Muscle of leg (tissue), 11 donors: ENCODE data around the gene VPS16. TPM values are rescaled to one million over a fixed set of nuclear protein-coding genes. Genes with fewer than 3 reads are reported as not detected.
A peak's percentile ranks its signal among the peaks of the same experiment; 100 is the strongest.
"Not testable (repeated sequence)": the region's sequence is repeated elsewhere in the genome, so short reads cannot be mapped to it uniquely, and the experiment has no call there.

Source experiments
- DNase-seq: peaks from one replicate; pipeline ENCODE4 v3.0.0; 2013
- H3K27ac ChIP-seq: one replicate; pipeline ENCODE4 v1.5.1; 2013; ENCODE audit warnings: mild to moderate bottlenecking, low read length, control low read depth
- H3K27me3 ChIP-seq: one replicate; pipeline ENCODE4 v1.6.1; 2013; ENCODE audit warnings: low read length; ENCODE audit not compliant: control insufficient read depth, insufficient read depth
- H3K36me3 ChIP-seq: one replicate; pipeline ENCODE4 v1.6.1; 2013; ENCODE audit warnings: low read length; ENCODE audit not compliant: control insufficient read depth, insufficient read depth
- H3K4me1 ChIP-seq: one replicate; pipeline ENCODE4 v1.6.1; 2013; ENCODE audit warnings: low read length; ENCODE audit not compliant: control insufficient read depth, insufficient read depth
- H3K4me3 ChIP-seq: one replicate; pipeline ENCODE4 v1.5.1; 2013; ENCODE audit warnings: low read length, control low read depth
- H3K9me3 ChIP-seq: replicated peaks from 2 replicates; pipeline ENCODE4 v1.6.1; 2013; ENCODE audit warnings: low read depth, low read length; ENCODE audit not compliant: control insufficient read depth
- WGBS: methylation state at CpG from one replicate; pipeline ENCODE4 v1.1.5; 2013; ENCODE audit warnings: missing lambda C conversion rate; ENCODE audit not compliant: insufficient coverage; 5-methylcytosine and 5-hydroxymethylcytosine counted together
- polyA plus RNA-seq, 8 donors: library from polyadenylated mRNA; unstranded; fragments of 120-200 nt; gene quantifications; one replicate each; pipeline versions ENCODE4 v1.2.1 to v1.2.3, GENCODE V29; 2013; ENCODE audit warnings: inconsistent platforms in 1 of 8, low replicate concordance in 1 of 8; ENCODE audit not compliant: insufficient read length in 8 of 8, insufficient read depth in 1 of 8
- total RNA-seq: library from RNA; stranded (reverse); fragments of 120-200 nt; gene quantifications from one replicate; pipeline ENCODE4 v1.2.4, GENCODE V29; 2013

The VPS16 gene
- total and polyA plus RNA-seq, 9 donors: 21.5 to 28.9 (median 23.7) TPM

DNA sequence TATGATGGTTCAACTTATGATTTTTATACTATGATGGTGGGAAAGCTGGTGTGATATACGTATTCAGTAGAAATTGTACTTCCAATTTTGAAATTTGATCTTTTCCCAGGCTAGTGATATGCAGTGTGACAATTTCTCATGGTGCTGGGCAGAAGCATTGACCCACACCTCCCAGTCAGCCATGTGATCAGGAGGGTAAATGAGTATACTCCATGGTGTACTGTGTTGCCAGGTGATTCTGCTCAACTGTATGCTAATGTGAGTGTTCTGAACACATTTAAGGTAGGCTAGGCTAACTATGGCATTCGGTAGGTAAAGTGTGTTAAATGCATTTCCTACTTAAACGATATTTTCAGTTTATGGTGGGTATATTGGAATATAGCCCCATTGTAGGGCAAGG, 51.8 kb downstream of the VPS16 start:
- Histone ChIP-seq H3K4me3 (no peak overlapping the region), H3K4me1 (no peaks in the 10 kb centered on the region), H3K27ac (no peak overlapping the region), H3K36me3 (no peaks in the 10 kb centered on the region), H3K27me3 (no peaks in the 10 kb centered on the region), H3K9me3 (peaks cover 17% of the 10 kb centered on the region)
- 83% methylated on average over 1 of the region's 3 CpGs for WGBS
- DNase-seq: no peak

DNA sequence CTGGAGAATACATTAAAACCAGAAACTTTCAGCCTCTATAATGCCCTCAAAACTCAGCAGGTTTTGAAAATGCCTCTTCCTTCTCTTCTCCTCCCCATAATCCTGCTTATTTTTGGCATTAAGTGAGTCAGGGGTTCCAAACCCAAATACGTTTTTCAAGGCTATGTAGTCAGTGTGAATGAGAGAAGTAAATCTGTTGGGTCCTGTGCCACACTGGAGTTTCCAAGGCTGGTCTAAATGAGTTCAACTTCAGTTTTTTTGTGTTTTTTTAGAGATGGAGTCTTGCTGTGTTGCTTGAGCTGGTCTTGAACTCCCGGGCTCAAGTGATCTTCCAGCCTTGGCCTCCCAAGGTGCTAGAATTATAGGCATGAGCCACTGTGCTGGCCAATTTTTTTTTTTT, 53.7 kb downstream of the VPS16 start:
- WGBS: 83% methylated on average over 1 of the region's 2 CpGs
- DNase-seq: no peak

DNA sequence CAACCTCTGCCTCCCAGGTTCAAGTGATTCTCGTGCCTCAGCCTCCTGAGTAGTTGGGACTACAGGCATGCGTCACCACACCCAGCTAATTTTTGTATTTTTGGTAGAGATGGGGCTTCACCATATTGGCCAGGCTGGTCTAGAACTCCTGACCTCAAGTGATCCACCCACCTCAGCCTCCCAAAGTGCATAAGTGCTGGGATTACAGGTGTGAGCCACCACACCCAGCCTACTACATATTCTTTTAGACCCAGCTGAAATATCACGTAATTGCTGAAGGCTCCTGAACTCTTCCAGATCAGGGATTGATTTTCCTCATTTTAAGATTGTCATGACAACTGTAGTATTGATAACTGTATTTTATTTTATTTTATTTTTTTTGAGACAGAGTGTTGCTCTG, 54.6 kb downstream of the VPS16 start:
- not testable (repeated sequence) for H3K4me1 ChIP-seq, DNase-seq, H3K27ac ChIP-seq, H3K36me3 ChIP-seq, H3K4me3 ChIP-seq, H3K27me3 ChIP-seq
- peaks cover 17% of the 10 kb centered on the region for H3K9me3 ChIP-seq
- no CpG with 5 or more reads among the region's 3 CpGs for WGBS

More for the DNA sequence above, 53.7 kb downstream of the VPS16 start:
- H3K4me3 ChIP-seq: no peak overlapping the region
- peaks cover 17% of the 10 kb centered on the region for H3K9me3 ChIP-seq
- H3K27ac ChIP-seq: no peak overlapping the region
- no peaks in the 10 kb centered on the region for H3K36me3 ChIP-seq
- H3K4me1 ChIP-seq: no peaks in the 10 kb centered on the region
- H3K27me3 ChIP-seq: no peaks in the 10 kb centered on the region

DNA sequence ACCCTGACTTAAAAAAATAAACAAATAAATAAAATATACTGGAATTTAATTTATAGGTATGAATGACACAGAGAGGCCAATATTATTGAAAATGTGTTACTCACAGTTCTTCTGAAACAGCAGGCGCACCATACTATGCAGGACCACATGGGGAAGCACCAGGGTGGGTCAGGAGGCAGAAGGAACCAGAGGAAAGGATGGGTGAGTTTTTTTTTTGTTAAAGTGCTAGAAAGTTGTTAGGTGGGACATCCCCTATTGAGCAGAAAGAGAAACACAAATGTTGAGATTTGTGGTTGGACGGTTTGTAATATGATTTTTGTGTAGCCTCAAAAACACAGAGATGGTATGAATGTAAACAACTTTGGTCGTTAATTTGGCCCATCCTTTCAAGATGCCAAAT, 58.7 kb downstream of the VPS16 start:
- Histone ChIP-seq H3K4me1 (peaks cover 2% of the 10 kb centered on the region), H3K27me3 (no peaks in the 10 kb centered on the region), H3K36me3 (no peaks in the 10 kb centered on the region), H3K4me3 (no peak overlapping the region), H3K27ac (no peak overlapping the region), H3K9me3 (peaks cover 16% of the 10 kb centered on the region)
- no peak for DNase-seq
- 100% methylated on average over 1 of the region's 3 CpGs for WGBS

DNA sequence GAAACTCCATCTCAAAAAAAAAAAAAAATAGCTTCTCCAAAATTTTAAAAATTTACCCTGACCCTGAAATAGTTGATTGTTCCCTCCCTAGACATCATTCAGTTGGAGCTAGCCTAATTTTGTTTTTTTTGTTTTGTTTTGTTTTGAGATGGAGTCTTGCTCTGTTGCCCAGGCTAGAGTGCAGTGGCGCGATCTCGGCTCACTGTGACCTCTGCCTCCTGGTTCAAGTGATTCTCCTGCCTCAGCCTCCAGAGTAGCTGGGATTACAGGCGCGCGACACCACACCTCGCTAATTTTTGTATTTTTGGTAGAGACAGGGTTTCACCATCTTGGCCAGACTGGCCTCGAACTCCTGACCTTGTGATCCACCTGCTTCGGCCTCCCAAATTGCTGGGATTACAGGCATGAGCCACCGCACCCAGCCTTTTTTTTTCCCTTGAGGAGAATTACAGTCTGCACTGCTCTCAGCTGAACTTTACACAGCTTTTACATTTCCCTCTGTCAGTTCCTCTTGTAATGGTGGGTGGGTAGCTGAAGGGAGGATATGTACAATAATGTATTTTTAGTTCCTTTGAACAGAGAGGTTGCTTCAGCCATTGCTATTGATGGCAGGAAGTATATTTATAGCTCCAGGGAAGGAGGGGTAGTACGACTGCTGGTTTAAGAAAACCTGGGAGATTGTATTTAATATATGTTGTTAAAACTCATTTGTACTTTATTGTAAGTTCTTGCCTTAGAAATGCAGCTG, 60.5 kb downstream of the VPS16 start:
- Histone ChIP-seq H3K27ac (peak overlapping the region; percentile 59), H3K4me3 (no peak overlapping the region), H3K27me3 (no peaks in the 10 kb centered on the region), H3K36me3 (no peaks in the 10 kb centered on the region), H3K4me1 (peaks cover 2% of the 10 kb centered on the region), H3K9me3 (peaks cover 6% of the 10 kb centered on the region)
- WGBS: 96% methylated on average over 5 of the region's 11 CpGs
- DNase-seq: peak; percentile 57

DNA sequence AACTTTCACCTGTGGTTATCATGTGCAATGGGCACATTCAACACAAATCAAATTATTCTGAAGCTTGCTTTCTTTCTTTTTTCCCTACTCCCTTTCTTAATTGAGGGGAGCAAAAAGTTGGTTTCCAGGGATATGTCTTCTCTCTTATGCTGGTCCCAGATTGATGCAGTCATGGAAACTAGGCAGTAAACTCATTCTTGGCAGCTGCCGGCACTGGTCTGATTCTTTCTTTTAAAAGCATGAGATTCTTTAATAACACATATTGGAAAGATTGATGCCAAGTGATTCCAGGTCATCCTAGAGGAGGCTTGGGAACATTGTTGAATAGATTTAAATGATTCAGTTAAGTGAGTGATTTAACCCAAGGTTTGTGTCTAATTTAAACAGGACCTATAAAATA, 61.7 kb downstream of the VPS16 start:
- Histone ChIP-seq H3K36me3 (no peaks in the 10 kb centered on the region), H3K27me3 (no peaks in the 10 kb centered on the region), H3K4me3 (no peak overlapping the region), H3K27ac (peak overlapping the region; percentile 38), H3K4me1 (peaks cover 2% of the 10 kb centered on the region), H3K9me3 (no peaks in the 10 kb centered on the region)
- no CpG with 5 or more reads among the region's 1 CpG for WGBS
- DNase-seq: peak; percentile 83

DNA sequence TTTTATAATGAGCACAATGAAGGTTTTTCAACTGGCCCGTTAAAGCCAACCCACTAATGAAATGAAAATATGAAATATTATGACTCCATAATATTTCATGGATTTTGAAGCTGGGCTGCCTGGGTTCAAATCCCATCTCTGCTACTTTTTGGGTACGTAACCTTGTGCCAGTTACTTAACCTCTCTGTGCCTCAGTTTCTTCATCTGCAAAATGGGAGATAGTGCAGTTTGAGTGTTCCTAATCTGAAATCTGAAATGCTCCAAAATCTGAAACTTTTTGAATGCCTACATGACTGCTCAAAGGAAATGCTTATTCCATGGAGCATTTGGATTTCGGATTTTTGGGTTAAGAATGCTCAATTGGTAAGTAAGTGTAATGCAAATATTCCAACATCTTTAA, 62.3 kb downstream of the VPS16 start:
- no peak overlapping the region for H3K27ac ChIP-seq
- peaks cover 2% of the 10 kb centered on the region for H3K4me1 ChIP-seq
- H3K4me3 ChIP-seq: no peak overlapping the region
- H3K27me3 ChIP-seq: no peaks in the 10 kb centered on the region
- no peaks in the 10 kb centered on the region for H3K9me3 ChIP-seq
- no peaks in the 10 kb centered on the region for H3K36me3 ChIP-seq
- DNase-seq: no peak
- WGBS: no CpG with 5 or more reads among the region's 3 CpGs

DNA sequence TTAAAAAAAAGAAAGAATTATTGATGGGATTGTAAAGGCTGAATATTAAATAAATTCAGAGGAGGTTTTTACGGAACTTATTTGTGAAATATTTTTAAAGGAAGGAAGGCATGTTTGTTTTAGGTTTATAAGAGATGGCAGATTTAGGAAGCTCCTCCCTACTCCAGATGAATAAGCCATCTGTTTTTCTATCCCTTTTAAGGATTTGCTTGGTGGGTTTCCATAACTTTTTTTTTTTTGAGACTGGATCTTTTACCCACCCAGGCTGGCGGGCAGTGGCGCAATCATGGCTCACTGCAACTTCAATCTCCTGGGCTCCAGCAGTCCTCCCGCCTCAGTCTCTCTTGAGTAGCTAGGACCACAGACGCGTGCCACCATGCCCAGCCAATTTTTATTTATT, 63.1 kb downstream of the VPS16 start:
- no peak overlapping the region for H3K27ac ChIP-seq
- WGBS: 100% methylated on average over 3 of the region's 6 CpGs
- no peaks in the 10 kb centered on the region for H3K36me3 ChIP-seq

DNA sequence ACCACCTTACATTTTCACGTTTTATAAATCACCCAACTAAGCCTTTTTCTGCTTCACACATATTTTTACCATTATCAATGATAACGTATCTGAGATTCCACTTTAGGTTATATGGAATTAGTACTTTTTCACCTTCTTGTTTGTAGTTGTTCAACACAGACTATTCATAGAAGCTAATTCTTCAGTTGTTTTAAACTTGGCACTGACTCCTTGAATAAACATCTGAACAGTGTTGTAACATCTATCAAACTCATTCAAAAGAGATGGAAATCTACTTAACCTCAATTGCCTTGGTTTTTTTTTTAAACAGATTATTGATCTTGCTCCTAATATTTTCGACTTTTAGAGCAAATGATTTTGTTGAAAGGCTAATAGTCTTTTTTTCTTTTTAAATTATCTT, 67.0 kb downstream of the VPS16 start:
- no peaks in the 10 kb centered on the region for H3K9me3 ChIP-seq
- no peak overlapping the region for H3K27ac ChIP-seq
- WGBS: no CpG with 5 or more reads among the region's 3 CpGs
- no peaks in the 10 kb centered on the region for H3K4me1 ChIP-seq
- no peaks in the 10 kb centered on the region for H3K27me3 ChIP-seq
- no peaks in the 10 kb centered on the region for H3K36me3 ChIP-seq
- DNase-seq: no peak
- no peak overlapping the region for H3K4me3 ChIP-seq

More for the DNA sequence above, 63.1 kb downstream of the VPS16 start:
- Histone ChIP-seq H3K27me3 (no peaks in the 10 kb centered on the region), H3K4me1 (peaks cover 2% of the 10 kb centered on the region), H3K9me3 (no peaks in the 10 kb centered on the region), H3K4me3 (no peak overlapping the region)
- DNase-seq: no peak

DNA sequence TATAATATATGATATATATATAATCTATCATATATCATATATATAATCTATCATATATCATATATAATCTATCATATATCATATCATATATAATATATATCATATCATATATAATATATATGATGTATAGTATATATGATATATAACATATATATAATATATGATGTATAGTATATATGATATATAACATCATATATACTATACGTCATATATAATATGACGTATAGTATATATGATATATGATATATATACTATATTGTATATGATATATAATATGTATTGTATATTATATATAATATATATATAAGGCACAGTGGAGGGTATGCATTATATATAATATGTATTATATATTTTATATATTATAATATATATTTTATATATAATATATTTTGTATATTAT, 69.4 kb downstream of the VPS16 start:
- Histone ChIP-seq H3K4me3 (no peak overlapping the region), H3K27me3 (no peaks in the 10 kb centered on the region), H3K9me3 (no peaks in the 10 kb centered on the region), H3K27ac (no peak overlapping the region), H3K4me1 (no peaks in the 10 kb centered on the region), H3K36me3 (no peaks in the 10 kb centered on the region)
- no CpG with 5 or more reads among the region's 2 CpGs for whole genome bisulfite sequencing
- no peak for DNase-seq

DNA sequence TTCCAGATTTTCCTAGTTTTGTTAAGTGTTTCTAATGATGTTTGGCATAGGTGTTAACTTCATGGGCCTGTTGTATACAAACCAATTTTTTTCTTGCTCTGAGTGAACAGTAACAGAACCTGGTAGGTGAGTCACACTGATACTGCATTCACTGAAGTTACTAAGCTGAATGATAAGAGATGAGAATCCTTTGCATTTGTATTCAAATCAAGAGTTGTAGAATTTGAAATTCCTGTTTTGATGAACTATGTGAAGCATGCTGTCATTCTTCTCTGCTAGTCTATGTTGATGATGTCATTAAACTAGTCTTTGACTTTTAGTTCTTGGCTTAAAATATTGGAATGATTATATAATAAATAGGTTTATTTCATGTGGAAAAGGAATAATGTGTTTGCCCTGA, 70.7 kb downstream of the VPS16 start:
- no peak for DNase-seq
- Histone ChIP-seq H3K27me3 (no peaks in the 10 kb centered on the region), H3K27ac (no peak overlapping the region), H3K36me3 (no peaks in the 10 kb centered on the region), H3K4me1 (no peaks in the 10 kb centered on the region), H3K4me3 (no peak overlapping the region), H3K9me3 (no peaks in the 10 kb centered on the region)
